Left ventricle myocardium superior (tissue), 1 donor: ENCODE data around the gene FGF6. TPM values are rescaled to one million over a fixed set of nuclear protein-coding genes. Genes with fewer than 3 reads are reported as not detected.

ENCODE experiments used
- ATAC-seq: fragments of 200-7000 bp; cut with Tn5 transposase; one replicate; pipeline ENCODE4 v1.9.1; 2020; ENCODE audit warnings: mild to moderate bottlenecking, moderate library complexity
- DNase-seq: peaks from one replicate; pipeline ENCODE4 v3.0.0-alpha.2; 2020
- intact Hi-C: fragments of 100-400 bp; cut with micrococcal nuclease; formaldehyde crosslinking; loops from one replicate; pipeline ENCODE4 v1.11.0; 2022
- total RNA-seq: library from RNA; stranded (reverse); fragmentation: NEBNext Ultra II Directional; extraction: Animal tissue kit (Norgen Biotek cat#: 25700); gene quantifications from one replicate; pipeline ENCODE4 v1.2.1, GENCODE V29; 2021
- donor health status: DM: no; HTN: yes; CAD: no; lungs with severe emphysema.

FGF6 gene
- total RNA-seq, 1 donor from 2014 or later: not detected

- no peak for DNase-seq
Observed at GRCh38 chr12:4448943-4449850, 3.6 kb upstream of the FGF6 start.

GRCh38 chr12:4448371-4448940 lies 2.8 kb upstream of the FGF6 start:
- intact Hi-C loops: no loop called here
- DNase-seq (no peak), ATAC-seq (no peak)

More at GRCh38 chr12:4448943-4449850, 3.6 kb upstream of the FGF6 start:
- ATAC-seq: no peak
- intact Hi-C loops: no loop called here

GRCh38 chr12:4447151-4447550 lies 1.5 kb upstream of the FGF6 start:
- intact Hi-C loops: no loop called here
- DNase-seq: no peak
- no peak for ATAC-seq

- DNase-seq (no peak), ATAC-seq (no peak)
- intact Hi-C loops: no loop called here
Observed at GRCh38 chr12:4446335-4446734, 720 bp upstream of the FGF6 start.

- no peak for ATAC-seq
- intact Hi-C loops: no loop called here
- no peak for DNase-seq
Observed at GRCh38 chr12:4444031-4444430, 1.6 kb downstream of the FGF6 start.

- ATAC-seq: no peak
- DNase-seq: no peak
- intact Hi-C loops: no loop called here
Observed at GRCh38 chr12:4443616-4444015, 2.0 kb downstream of the FGF6 start.

GRCh38 chr12:4441355-4442335 lies 4.0 kb downstream of the FGF6 start:
- DNase-seq: no peak
- intact Hi-C loops: no loop called here
- ATAC-seq: no peak

- DNase-seq: no peak
- intact Hi-C loops: no loop called here
- ATAC-seq: no peak
Observed at GRCh38 chr12:4440187-4440941, 5.3 kb downstream of the FGF6 start.

- ATAC-seq (no peak), DNase-seq (no peak)
- intact Hi-C loops: no loop called here
Observed at GRCh38 chr12:4439736-4440135, 5.9 kb downstream of the FGF6 start.

GRCh38 chr12:4438834-4439596 lies 6.6 kb downstream of the FGF6 start:
- ATAC-seq (peak; percentile 42), DNase-seq (no peak)
- intact Hi-C loops: no loop called here

GRCh38 chr12:4435537-4435936 lies 10.1 kb downstream of the FGF6 start:
- no peak for DNase-seq
- no peak for ATAC-seq
- intact Hi-C loops: no loop called here

- DNase-seq: no peak
- intact Hi-C loops: no loop called here
- ATAC-seq: peak; percentile 19
Observed at GRCh38 chr12:4434706-4435425, 10.7 kb downstream of the FGF6 start.

- ATAC-seq: no peak
- no peak for DNase-seq
- intact Hi-C loops: no loop called here
Observed at GRCh38 chr12:4434301-4434700, 11.3 kb downstream of the FGF6 start.

- intact Hi-C loops: no loop called here
- no peak for DNase-seq
- ATAC-seq: no peak
Observed at GRCh38 chr12:4433745-4434058, 11.9 kb downstream of the FGF6 start.

GRCh38 chr12:4432878-4433744 lies 12.5 kb downstream of the FGF6 start:
- ATAC-seq (peak; percentile 79), DNase-seq (no peak)
- intact Hi-C loops: no loop called here

GRCh38 chr12:4431866-4432265 lies 13.7 kb downstream of the FGF6 start:
- no peak for ATAC-seq
- intact Hi-C loops: no loop called here
- no peak for DNase-seq

GRCh38 chr12:4431436-4431835 lies 14.2 kb downstream of the FGF6 start:
- ATAC-seq (no peak), DNase-seq (no peak)
- intact Hi-C loops: no loop called here
